H54 (cell line): ENCODE measurements around the gene SH2D5.
"Not testable (repeated sequence)": the region's sequence is repeated elsewhere in the genome, so short reads cannot be mapped to it uniquely, and the experiment has no call there.

Experiments
- DNase-seq: peaks from one replicate; pipeline ENCODE4 v3.0.0; 2011; ENCODE audit warnings: low spot score, mixed read lengths; ENCODE audit not compliant: insufficient read length
- FAIRE-seq: peaks from 3 replicates; lab custom pipeline; 2011; peaks lifted over from hg19 to GRCh38; lab: Jason Lieb, UNC
- POLR2A ChIP-seq: IDR thresholded peaks from 2 replicates; pipeline ENCODE4 v1.6.1; 2011; ENCODE audit warnings: low read depth, mild to moderate bottlenecking, low read length

Gene SH2D5

GRCh38 chr1:20685099-20685662 lies 47.3 kb downstream of the SH2D5 start:
- FAIRE-seq (no peak), DNase-seq (no peak)
- TF ChIP-seq POLR2A = no peak

- no peak for TF ChIP-seq POLR2A
- no peak for DNase-seq
- no peak for FAIRE-seq
Observed at GRCh38 chr1:20684651-20685050, 47.9 kb downstream of the SH2D5 start.

- no peak for TF ChIP-seq POLR2A
- DNase-seq (no peak), FAIRE-seq (no peak)
Observed at GRCh38 chr1:20684050-20684620, 48.4 kb downstream of the SH2D5 start.

GRCh38 chr1:20683614-20684013 lies 48.9 kb downstream of the SH2D5 start:
- DNase-seq = no peak
- no peak for TF ChIP-seq POLR2A
- FAIRE-seq = no peak

- TF ChIP-seq POLR2A = no peak
- no peak for DNase-seq
- no peak for FAIRE-seq
Observed at GRCh38 chr1:20682571-20683236, 49.8 kb downstream of the SH2D5 start.

GRCh38 chr1:20681999-20682398 lies 50.5 kb downstream of the SH2D5 start:
- no peak for TF ChIP-seq POLR2A
- FAIRE-seq (no peak), DNase-seq (no peak)

GRCh38 chr1:20680269-20680668 lies 52.2 kb downstream of the SH2D5 start:
- DNase-seq (no peak), FAIRE-seq (no peak)
- no peak for TF ChIP-seq POLR2A

GRCh38 chr1:20678599-20678998 lies 53.9 kb downstream of the SH2D5 start:
- TF ChIP-seq POLR2A = no peak
- DNase-seq (no peak), FAIRE-seq (no peak)

- not testable (repeated sequence) for FAIRE-seq, DNase-seq
Observed at GRCh38 chr1:20673626-20674025, 58.9 kb downstream of the SH2D5 start.

GRCh38 chr1:20672265-20672632 lies 60.3 kb downstream of the SH2D5 start:
- FAIRE-seq (no peak), DNase-seq (no peak)
- TF ChIP-seq POLR2A = no peak

- TF ChIP-seq POLR2A = no peak
- DNase-seq (no peak), FAIRE-seq (no peak)
Observed at GRCh38 chr1:20670936-20671335, 61.6 kb downstream of the SH2D5 start.
